Measurements from ENCODE around the gene AIP. TPM values are rescaled to one million over a fixed set of nuclear protein-coding genes. Genes with fewer than 3 reads are reported as not detected.

Gene AIP
- total RNA-seq, 6 experiments from 2014 or later, result 53.0 to 59.4 (median 55.1) TPM

DNA sequence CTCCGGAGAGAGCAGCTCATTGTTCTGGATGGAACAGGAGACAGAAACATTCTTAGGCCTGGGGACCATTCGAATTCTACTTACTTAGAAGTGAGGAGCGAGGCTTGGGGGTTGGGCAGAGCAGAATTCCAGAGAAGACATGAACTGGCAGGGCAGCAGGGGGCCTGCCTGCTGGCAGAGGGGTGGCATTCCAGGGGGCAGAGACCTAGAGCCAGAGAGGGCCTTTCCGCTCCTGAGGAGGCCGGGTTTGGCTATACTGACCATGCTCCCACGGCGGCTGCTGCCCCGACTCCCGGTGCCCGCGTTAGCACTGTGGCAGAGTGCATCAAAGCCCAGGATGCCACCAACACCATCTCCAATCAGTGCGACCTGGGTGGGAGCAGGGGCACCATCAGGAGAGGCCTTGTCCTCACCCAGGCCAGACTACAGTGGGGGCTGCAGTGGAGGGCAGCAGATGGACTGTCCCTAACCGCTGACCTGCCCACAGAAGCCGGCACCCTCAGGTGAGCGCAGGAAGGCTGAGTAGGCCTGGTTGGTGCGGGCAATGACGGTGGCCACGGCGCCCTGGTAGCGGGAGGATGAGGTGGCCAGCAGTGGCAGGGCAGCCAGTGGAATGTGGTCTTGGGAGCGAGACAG lies 14.9 kb downstream of the AIP start:
- Mint-ChIP-seq H3K4me3 (no peak overlapping the region), H3K9me3 (no peaks in the 10 kb centered on the region)
- no peak for DNase-seq

GRCh38 chr11:67498544-67498972 lies 15.7 kb downstream of the AIP start:
- peaks cover 9% of the 10 kb centered on the region for H3K36me3 Mint-ChIP-seq (ENCODE audit: low read depth)
- H3K9me3 Mint-ChIP-seq, result no peaks in the 10 kb centered on the region
- H3K27me3 Mint-ChIP-seq (ENCODE audit: insufficient read depth), result no peaks in the 10 kb centered on the region; the same call in 1 of the 2 replicates
- H3K4me1 Mint-ChIP-seq (ENCODE audit: low read depth), result peaks cover 9% of the 10 kb centered on the region; the same call in 1 of the 2 replicates
- no peak for DNase-seq
- TF ChIP-seq CTCF (IDR thresholded peaks at IDR 0.05), result no peak
- H3K27ac Mint-ChIP-seq, result no peak overlapping the region
- H3K4me3 Mint-ChIP-seq, result no peak overlapping the region

More for the DNA sequence above, 14.9 kb downstream of the AIP start:
- Mint-ChIP-seq H3K36me3 (ENCODE audit: low read depth) (peaks cover 9% of the 10 kb centered on the region), H3K27ac (no peak overlapping the region), H3K27me3 (ENCODE audit: insufficient read depth) (no peaks in the 10 kb centered on the region), H3K4me1 (ENCODE audit: low read depth) (peaks cover 9% of the 10 kb centered on the region; the same call in 1 of the 2 replicates)
- no peak for TF ChIP-seq CTCF (IDR thresholded peaks at IDR 0.05)

- Mint-ChIP-seq H3K9me3 (no peaks in the 10 kb centered on the region), H3K27ac (no peak overlapping the region), H3K4me1 (ENCODE audit: low read depth) (peaks cover 9% of the 10 kb centered on the region; the same call in 1 of the 2 replicates), H3K36me3 (ENCODE audit: low read depth) (peaks cover 9% of the 10 kb centered on the region), H3K4me3 (no peak overlapping the region), H3K27me3 (ENCODE audit: insufficient read depth) (no peaks in the 10 kb centered on the region; the same call in 1 of the 2 replicates)
- DNase-seq, result no peak
- TF ChIP-seq CTCF (IDR thresholded peaks at IDR 0.05), result no peak
Measured at GRCh38 chr11:67499808-67500483, 17.1 kb downstream of the AIP start.

GRCh38 chr11:67500484-67500821 lies 17.6 kb downstream of the AIP start:
- no peak for DNase-seq
- peaks cover 9% of the 10 kb centered on the region for H3K36me3 Mint-ChIP-seq (ENCODE audit: low read depth)
- no peaks in the 10 kb centered on the region for H3K9me3 Mint-ChIP-seq
- H3K4me1 Mint-ChIP-seq (ENCODE audit: low read depth), result peaks cover 11% of the 10 kb centered on the region
- H3K4me3 Mint-ChIP-seq, result no peak overlapping the region
- TF ChIP-seq CTCF (IDR thresholded peaks at IDR 0.05), result no peak
- H3K27me3 Mint-ChIP-seq (ENCODE audit: insufficient read depth), result no peaks in the 10 kb centered on the region; the same call in 1 of the 2 replicates
- no peak overlapping the region for H3K27ac Mint-ChIP-seq

GRCh38 chr11:67500831-67501715 lies 18.2 kb downstream of the AIP start:
- Mint-ChIP-seq H3K4me1 (ENCODE audit: low read depth) (peaks cover 17% of the 10 kb centered on the region), H3K9me3 (no peaks in the 10 kb centered on the region), H3K4me3 (no peak overlapping the region), H3K27ac (no peak overlapping the region), H3K27me3 (ENCODE audit: insufficient read depth) (peaks cover 1% of the 10 kb centered on the region; the same call in 1 of the 2 replicates), H3K36me3 (ENCODE audit: low read depth) (peaks cover 9% of the 10 kb centered on the region)
- TF ChIP-seq CTCF (IDR thresholded peaks at IDR 0.05), result no peak
- no peak for DNase-seq
